Activated naive CD4-positive, alpha-beta T cell treated with anti-CD3 and anti-CD28 coated beads, Interleukin-2, amount 50 U/mL, for 24 hours (primary cell): ENCODE results near the gene FZD2.

ENCODE experiments used
- H3K27ac Mint-ChIP-seq: one replicate; pipeline ENCODE4 v1.8.0; 2021; ENCODE audit warnings: mild to moderate bottlenecking, mixed read lengths
- H3K27me3 Mint-ChIP-seq: one replicate; pipeline ENCODE4 v1.8.0; 2021; ENCODE audit warnings: mixed read lengths
- H3K36me3 Mint-ChIP-seq: one replicate; pipeline ENCODE4 v1.8.0; 2021; ENCODE audit warnings: mixed read lengths
- H3K4me1 Mint-ChIP-seq: one replicate; pipeline ENCODE4 v1.8.0; 2021; ENCODE audit warnings: mixed read lengths
- H3K4me3 Mint-ChIP-seq: one replicate; pipeline ENCODE4 v1.8.0; 2021; ENCODE audit warnings: mild to moderate bottlenecking, mixed read lengths
- H3K9me3 Mint-ChIP-seq: one replicate; pipeline ENCODE4 v1.8.0; 2021; ENCODE audit warnings: mixed read lengths

FZD2 gene

DNA sequence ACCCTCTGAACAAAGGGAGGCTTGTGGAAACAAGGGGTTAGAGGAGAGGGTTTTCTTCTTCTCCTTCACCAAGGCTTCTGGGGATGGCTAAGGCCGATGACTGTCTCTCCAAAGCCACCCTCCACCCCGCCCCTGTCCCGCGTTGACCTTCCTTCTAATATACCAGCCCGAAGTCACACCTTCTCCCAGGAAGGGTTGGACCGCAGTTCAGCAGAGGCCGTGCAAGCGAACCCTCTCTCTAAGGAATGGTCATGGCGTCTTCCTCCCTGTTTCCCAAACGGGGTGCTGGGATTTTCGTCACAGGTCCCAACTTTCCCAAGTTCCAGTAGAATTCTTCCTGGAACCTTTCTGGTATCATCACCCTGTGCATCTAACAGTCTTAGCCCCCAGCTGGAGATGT lies 49.4 kb downstream of the FZD2 start:
- no peak overlapping the region for H3K27ac Mint-ChIP-seq
- no peaks in the 10 kb centered on the region for H3K36me3 Mint-ChIP-seq
- H3K9me3 Mint-ChIP-seq: no peaks in the 10 kb centered on the region
- H3K27me3 Mint-ChIP-seq: peaks cover 2% of the 10 kb centered on the region
- no peak overlapping the region for H3K4me3 Mint-ChIP-seq
- no peaks in the 10 kb centered on the region for H3K4me1 Mint-ChIP-seq

DNA sequence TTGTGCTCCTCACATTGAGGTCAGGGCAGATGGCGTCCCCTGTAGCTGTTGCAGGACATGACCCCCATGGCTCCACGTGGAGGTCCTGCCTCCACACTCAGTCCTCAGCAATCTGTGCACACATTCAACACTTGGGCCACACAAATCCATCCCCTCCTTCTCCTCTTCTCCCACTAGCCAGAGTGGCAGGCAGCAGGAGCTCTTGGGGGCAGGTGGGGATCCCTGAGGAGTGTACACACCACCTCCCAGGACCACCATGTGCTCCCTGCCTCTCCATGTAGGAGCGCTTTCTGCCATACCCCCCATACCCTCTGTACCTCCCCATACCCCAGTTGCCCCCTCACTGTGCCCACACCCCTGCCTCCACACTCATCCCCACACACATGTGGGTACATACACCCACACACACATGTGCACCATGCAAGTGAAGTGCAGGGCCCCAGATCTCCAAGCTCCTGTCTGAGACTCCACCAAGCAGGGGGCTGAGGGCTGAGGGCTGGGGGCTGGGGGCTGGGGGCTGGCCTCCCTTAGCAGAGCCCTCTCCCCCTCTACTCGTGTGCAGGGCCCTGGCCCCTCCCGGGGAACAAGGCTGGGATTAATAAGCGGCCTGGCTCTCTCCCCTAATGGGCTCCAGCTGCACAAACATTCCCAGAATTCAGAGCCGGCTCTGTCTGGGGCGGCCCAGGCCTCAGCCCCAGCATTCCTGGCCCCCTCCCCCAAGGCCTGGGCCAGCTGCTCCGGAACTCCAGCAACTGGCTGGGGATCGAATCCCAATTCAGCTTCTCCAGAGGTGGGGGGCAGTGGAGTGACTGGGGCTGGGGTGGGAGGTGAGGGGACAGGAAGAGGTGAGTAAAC lies 50.8 kb downstream of the FZD2 start:
- H3K27ac Mint-ChIP-seq: no peak overlapping the region

DNA sequence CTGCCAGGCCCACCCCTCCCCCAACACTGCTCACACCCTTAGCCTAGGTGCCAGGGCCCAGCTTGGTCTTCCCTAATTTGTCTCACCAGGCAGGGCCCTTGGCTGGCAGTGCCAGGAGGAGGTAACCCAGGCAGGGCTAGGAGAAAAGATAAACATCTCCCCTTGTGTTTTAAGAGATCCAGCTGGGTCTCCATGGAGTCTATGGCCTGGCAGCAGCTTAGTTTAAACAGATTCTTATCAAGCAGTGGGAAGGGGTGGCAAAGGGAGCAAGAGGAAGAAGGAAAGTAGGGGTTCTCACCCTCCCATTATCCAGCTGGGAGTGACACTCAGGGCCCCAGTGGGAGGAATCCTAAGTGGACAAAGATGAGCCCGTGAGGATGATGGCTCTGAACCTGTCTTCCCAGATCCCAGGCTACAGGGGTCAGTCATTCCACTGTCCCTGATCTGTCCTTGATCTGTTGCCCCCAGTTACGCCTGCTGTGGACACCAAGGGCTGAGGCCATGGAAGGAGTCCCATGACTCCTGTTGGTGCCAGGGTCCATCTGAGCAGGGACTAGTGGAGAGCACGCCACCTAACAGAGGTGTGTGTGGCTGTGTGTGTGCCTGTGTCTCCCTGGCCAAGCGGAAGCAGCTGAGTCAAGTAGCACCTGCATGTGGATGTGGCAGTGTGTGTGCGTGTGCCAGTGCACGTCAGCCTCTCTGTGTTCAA lies 51.6 kb downstream of the FZD2 start:
- no peaks in the 10 kb centered on the region for H3K9me3 Mint-ChIP-seq
- H3K4me3 Mint-ChIP-seq: no peak overlapping the region
- H3K27me3 Mint-ChIP-seq: no peaks in the 10 kb centered on the region
- H3K27ac Mint-ChIP-seq: no peak overlapping the region
- no peaks in the 10 kb centered on the region for H3K36me3 Mint-ChIP-seq
- no peaks in the 10 kb centered on the region for H3K4me1 Mint-ChIP-seq

More for the DNA sequence above, 50.8 kb downstream of the FZD2 start:
- Mint-ChIP-seq H3K27me3 (no peaks in the 10 kb centered on the region), H3K4me1 (no peaks in the 10 kb centered on the region), H3K36me3 (no peaks in the 10 kb centered on the region), H3K9me3 (no peaks in the 10 kb centered on the region), H3K4me3 (no peak overlapping the region)

DNA sequence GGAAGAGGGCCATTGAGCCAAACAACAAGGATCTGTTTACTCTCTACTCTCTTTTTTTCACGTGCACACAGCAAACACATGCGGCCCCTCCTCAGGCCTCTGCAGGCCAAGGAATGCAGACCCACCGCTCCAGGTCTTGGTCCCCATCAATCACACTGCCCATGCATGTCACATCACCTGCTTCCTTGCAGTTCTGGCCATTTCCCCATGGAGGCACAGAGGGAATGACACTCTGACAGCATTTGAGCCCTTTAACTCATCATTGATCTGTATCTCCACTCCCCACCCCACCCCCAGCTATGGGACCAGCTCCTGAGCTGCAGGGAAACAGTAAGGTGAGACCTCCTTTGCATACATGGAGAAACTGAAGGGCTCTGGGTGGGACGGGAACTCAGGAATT lies 53.0 kb downstream of the FZD2 start:
- Mint-ChIP-seq H3K27me3 (no peaks in the 10 kb centered on the region), H3K4me1 (no peaks in the 10 kb centered on the region), H3K27ac (no peak overlapping the region), H3K9me3 (no peaks in the 10 kb centered on the region), H3K4me3 (no peak overlapping the region), H3K36me3 (no peaks in the 10 kb centered on the region)
